Measurements from ENCODE around the gene VAX1. TPM values are rescaled to one million over a fixed set of nuclear protein-coding genes. Genes with fewer than 3 reads are reported as not detected.
A peak's percentile ranks its signal among the peaks of the same experiment; 100 is the strongest.

VAX1 gene
- total RNA-seq, 1 experiment from 2014 or later = not detected

GRCh38 chr10:117140525-117140902 lies 2.4 kb upstream of the VAX1 start:
- Histone ChIP-seq H2BK20ac (ENCODE audit: low read depth, low read length, poor library complexity, severe bottlenecking) (no peak overlapping the region), H2AFZ (ENCODE audit: low read length) (no peak overlapping the region), H3K23ac (ENCODE audit: insufficient read length, low read depth, low read length) (no peak overlapping the region), H3K4me1 (ENCODE audit: insufficient read depth, low read length) (no peaks in the 10 kb centered on the region), H3K79me1 (ENCODE audit: insufficient read depth, low read depth, low read length, poor library complexity, severe bottlenecking) (no peaks in the 10 kb centered on the region), H3T11ph (ENCODE audit: low read length) (no peak overlapping the region), H3K9me3 (ENCODE audit: control insufficient read depth, low read depth, low read length) (peaks cover 14% of the 10 kb centered on the region), H2BK120ac (ENCODE audit: low read depth, low read length, poor library complexity, severe bottlenecking) (no peak overlapping the region), H3K56ac (ENCODE audit: insufficient read length, low read depth, low read length) (no peak overlapping the region), H2BK5ac (ENCODE audit: insufficient read length, low read length) (no peak overlapping the region), H2BK12ac (ENCODE audit: insufficient read length, low read depth, low read length) (no peak overlapping the region), H3K4me2 (ENCODE audit: insufficient read depth, insufficient read length, low read length) (peak overlapping the region; percentile 32), H3K27me3 (ENCODE audit: insufficient read depth, low read length) (peaks cover 87% of the 10 kb centered on the region), H2AK5ac (ENCODE audit: insufficient read length, low read length) (no peak overlapping the region), H3K27ac (ENCODE audit: insufficient read length, low read depth, low read length) (no peak overlapping the region), H3K4ac (ENCODE audit: low read depth, low read length) (no peak overlapping the region), H3K79me2 (ENCODE audit: insufficient read depth, low read length) (no peaks in the 10 kb centered on the region), H3K9ac (ENCODE audit: extremely low read depth, insufficient read length, low read length) (no peak overlapping the region), H4K5ac (ENCODE audit: insufficient read length, low read depth, low read length) (no peak overlapping the region), H3K14ac (ENCODE audit: insufficient read depth, low read length) (no peak overlapping the region; the same call in 1 of the 2 replicates), H4K8ac (replicated peaks; ENCODE audit: insufficient read length, low read depth, low read length) (no peak overlapping the region), H4K91ac (ENCODE audit: insufficient read length, low read depth, low read length) (no peak overlapping the region), H3K18ac (ENCODE audit: insufficient read length, low read depth, low read length) (no peak overlapping the region), H3K23me2 (ENCODE audit: insufficient read length, low read depth, low read length, poor library complexity, severe bottlenecking) (peaks cover 6% of the 10 kb centered on the region), H4K20me1 (ENCODE audit: control insufficient read depth, insufficient read depth, insufficient read length) (no peaks in the 10 kb centered on the region), H2BK15ac (ENCODE audit: low read depth, low read length) (no peak overlapping the region)
- Mint-ChIP-seq H3K4me1 (peaks cover 16 to 26% of the 10 kb centered on the region in 2 experiments), H3K4me3 (peak overlapping the region in 1 of 2 experiments; percentile 63; a peak in 3 of 5 replicates), H3K36me3 (ENCODE audit: insufficient read depth in 1 of 3, low read depth in 3 of 3) (peaks cover 0 to under 1% (median 0%) of the 10 kb centered on the region in 3 experiments; a peak in 3 of 7 replicates), H3K27ac (no peak overlapping the region), H3K9me3 (peaks cover 12 to 24% of the 10 kb centered on the region in 2 experiments), H3K27me3 (ENCODE audit: low read depth) (peaks cover 98% of the 10 kb centered on the region)
- TF ChIP-seq CTCF (conservative IDR thresholded peaks at IDR 0.05) = no peak
- peak; percentile 50 for DNase-seq
- no CpG with 5 or more reads among the region's 23 CpGs for WGBS (ENCODE audit: extremely low coverage, insufficient read length, low lambda C conversion rate)
